ENCODE data around the gene GCHFR. TPM values are rescaled to one million over a fixed set of nuclear protein-coding genes. Genes with fewer than 3 reads are reported as not detected.

Gene GCHFR
- polyA plus RNA-seq (2012; ENCODE audit: missing spikeins): 24.7 TPM

DNA sequence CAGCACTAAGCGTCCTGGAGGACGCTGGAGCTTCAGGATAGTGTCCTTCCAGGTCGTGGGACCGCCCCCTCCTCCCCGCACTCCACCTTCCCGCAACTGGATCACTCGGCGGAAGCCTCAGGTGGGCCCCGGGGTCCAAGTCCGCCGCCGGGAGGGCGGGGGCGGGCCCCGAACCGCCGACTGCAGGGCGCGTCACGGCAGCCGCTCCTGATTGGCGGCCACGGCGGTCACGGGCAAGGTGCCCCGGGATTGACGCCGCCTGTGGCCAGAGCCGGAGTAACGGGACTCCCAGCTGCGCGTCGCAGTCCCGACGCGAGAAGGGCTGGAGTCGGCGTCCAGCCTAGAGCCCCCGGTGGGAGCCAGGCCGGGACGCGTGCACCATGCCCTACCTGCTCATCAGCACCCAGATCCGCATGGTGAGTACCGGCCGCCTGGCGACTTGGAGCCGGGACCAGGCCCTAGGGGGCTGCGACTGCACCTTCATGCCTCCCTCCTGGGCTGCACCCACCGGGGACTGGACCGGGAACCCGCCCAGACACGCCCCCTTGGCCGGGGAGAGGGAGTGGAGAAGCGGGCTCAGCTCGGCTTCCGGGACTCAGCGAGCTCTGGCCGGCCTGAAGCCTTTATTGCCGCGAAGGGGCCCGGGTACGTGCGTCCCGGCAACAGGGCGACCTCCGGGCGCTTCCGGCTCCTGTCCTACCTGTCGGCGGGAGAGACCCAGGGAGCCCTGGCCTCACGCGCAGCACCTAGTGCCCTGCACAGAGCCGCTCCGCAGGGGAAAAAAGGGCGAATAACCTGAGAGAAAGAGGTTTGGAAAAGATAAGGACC lies at the start of gene GCHFR:
Gene GCHFR, plus strand, starts transcription at position 268 of the 828 bp plus-strand sequence. Its CDS starts 113 bp downstream, at position 381.
- DNase-seq (ENCODE audit: insufficient read length) (peak; percentile 78), FAIRE-seq (peak; percentile 78)
- TF ChIP-seq POLR2AphosphoS5 (IDR thresholded peaks at IDR 0.05; ENCODE audit: low read depth, low read length): peak; percentile 55; the same call in 1 of the 2 replicates
- 0 out of 2 replicates have a peak, but pooled peaks have one; percentile 22 for TF ChIP-seq POLR2A (IDR thresholded peaks at IDR 0.05; ENCODE audit: low read depth, low read length)
- no peak for TF ChIP-seq TAF1 (IDR thresholded peaks at IDR 0.05; ENCODE audit: borderline replicate concordance, low read depth, low read length)

DNA sequence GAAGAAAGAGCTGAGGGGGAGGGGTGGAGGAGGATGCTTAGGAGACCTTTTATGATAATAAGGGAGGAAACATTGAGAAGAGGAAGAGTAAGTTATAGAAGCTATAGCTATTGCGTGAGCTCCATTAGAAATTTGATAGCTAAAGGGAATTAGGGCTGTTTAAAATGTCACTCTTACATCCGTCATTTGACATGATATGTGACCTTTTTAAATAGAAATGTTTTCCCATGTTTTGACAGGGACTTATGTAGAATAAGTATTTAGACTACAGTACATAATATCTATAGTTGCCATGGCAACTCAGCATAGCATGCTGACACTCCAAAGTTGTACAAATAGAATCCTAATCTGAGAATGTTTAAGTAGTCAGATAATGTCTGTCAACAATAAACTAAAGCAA lies 49.7 kb upstream of the GCHFR start:
- FAIRE-seq (no peak), DNase-seq (ENCODE audit: insufficient read length) (no peak)
- TF ChIP-seq POLR2AphosphoS5 (IDR thresholded peaks at IDR 0.05; ENCODE audit: low read depth, low read length) (no peak), TAF1 (IDR thresholded peaks at IDR 0.05; ENCODE audit: borderline replicate concordance, low read depth, low read length) (no peak), POLR2A (IDR thresholded peaks at IDR 0.05; ENCODE audit: low read depth, low read length) (no peak)

DNA sequence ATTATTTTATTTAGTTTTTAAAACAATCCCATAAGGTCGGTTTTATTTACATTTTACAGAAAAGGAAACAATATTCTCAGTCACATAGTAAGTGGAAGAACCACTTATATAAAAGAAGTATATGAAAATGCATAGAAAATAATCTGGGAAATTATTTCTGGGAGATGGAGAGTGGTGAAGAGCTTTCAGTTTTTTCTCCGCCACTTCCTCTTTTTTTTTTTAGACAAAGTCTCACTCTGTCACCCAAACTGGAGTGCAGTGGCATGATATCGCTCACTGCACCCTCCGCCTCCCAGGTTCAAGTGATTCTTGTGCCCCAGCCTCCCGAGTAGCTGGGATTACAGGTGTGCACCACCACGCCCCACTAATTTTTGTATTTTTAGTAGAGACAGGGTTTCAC lies 47.7 kb upstream of the GCHFR start:
- TF ChIP-seq POLR2AphosphoS5 (IDR thresholded peaks at IDR 0.05; ENCODE audit: low read depth, low read length) (no peak), POLR2A (IDR thresholded peaks at IDR 0.05; ENCODE audit: low read depth, low read length) (no peak), TAF1 (IDR thresholded peaks at IDR 0.05; ENCODE audit: borderline replicate concordance, low read depth, low read length) (no peak)
- no peak for DNase-seq (ENCODE audit: insufficient read length)
- no peak for FAIRE-seq

DNA sequence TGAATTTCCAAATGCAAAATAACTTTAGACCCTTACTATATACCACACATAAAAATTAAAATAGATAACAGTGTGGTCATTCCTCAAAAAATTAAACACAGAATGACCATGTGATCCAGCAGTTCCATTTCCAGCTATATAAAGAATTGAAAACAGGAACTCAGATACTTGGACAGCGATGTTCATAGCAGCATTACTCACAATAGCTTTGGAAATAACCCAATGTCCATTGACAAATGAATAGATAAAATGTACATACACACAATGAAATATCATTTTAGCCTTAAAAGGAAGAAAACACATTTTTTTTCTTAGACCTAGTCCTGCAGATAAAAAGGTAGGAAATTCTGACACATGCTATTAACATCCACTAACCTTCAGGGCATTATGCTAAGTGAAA lies 42.2 kb upstream of the GCHFR start:
- no peak for DNase-seq (ENCODE audit: insufficient read length)
- no peak for FAIRE-seq
- TF ChIP-seq POLR2AphosphoS5 (IDR thresholded peaks at IDR 0.05; ENCODE audit: low read depth, low read length) (no peak), TAF1 (IDR thresholded peaks at IDR 0.05; ENCODE audit: borderline replicate concordance, low read depth, low read length) (no peak), POLR2A (IDR thresholded peaks at IDR 0.05; ENCODE audit: low read depth, low read length) (no peak)

DNA sequence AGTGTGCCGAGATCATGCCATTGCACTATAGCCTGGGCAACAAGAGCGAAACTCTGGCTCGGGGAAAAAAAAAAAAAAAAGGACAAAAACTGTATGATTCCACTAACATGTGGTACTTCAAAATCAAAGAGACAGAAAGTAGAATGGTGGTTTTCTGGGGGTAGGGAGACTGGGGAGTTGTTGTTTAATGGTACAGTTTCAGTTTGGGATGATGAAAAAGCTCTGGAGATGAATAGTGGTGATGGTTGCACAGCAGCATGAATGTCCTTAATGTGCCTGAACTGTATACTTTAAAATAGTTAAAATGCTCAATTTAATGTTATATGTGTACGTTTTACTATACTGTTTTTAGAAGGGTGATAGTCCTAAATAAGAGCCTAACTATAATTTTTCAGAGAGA lies 41.5 kb upstream of the GCHFR start:
- FAIRE-seq (no peak), DNase-seq (ENCODE audit: insufficient read length) (no peak)
- TF ChIP-seq POLR2AphosphoS5 (IDR thresholded peaks at IDR 0.05; ENCODE audit: low read depth, low read length) (no peak), TAF1 (IDR thresholded peaks at IDR 0.05; ENCODE audit: borderline replicate concordance, low read depth, low read length) (no peak), POLR2A (IDR thresholded peaks at IDR 0.05; ENCODE audit: low read depth, low read length) (no peak)

DNA sequence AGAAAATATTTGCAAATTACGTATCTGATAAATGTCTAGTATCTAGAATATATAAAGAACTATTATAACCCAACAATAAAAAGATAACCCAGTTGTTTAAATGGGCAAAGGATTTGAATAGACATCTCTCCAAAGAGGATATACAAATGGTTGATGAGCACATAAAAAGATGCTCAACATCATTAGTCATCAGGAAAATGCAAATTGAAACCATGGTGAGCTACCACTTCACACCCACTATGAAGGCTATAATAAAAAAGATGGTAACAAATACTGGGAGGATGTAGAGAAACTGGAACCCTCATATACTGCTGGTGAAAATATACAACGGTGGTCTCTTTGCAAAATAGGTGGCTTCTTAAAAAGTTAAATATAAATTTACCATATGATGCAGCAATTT lies 40.9 kb upstream of the GCHFR start:
- FAIRE-seq (no peak), DNase-seq (ENCODE audit: insufficient read length) (no peak)
- TF ChIP-seq TAF1 (IDR thresholded peaks at IDR 0.05; ENCODE audit: borderline replicate concordance, low read depth, low read length) (no peak), POLR2A (IDR thresholded peaks at IDR 0.05; ENCODE audit: low read depth, low read length) (no peak), POLR2AphosphoS5 (IDR thresholded peaks at IDR 0.05; ENCODE audit: low read depth, low read length) (no peak)

DNA sequence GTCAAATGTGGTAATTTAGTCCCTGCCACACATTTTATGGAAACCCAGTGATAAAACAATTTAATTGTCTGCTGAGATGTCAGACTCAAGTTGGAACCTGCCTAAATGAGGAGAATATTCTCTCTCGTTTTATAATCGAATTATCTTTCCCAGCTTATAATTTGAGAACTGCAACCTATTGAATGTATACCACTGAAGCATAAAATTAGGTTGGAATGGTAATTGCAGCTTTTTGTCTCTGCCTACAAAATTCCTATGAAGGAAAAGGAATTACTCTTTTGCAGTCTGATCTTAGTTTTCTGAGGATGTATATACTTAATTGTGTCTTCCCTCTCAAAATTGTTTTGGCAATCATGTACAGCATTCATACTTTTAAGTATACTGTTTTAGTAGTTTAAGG lies 39.9 kb upstream of the GCHFR start:
- DNase-seq (ENCODE audit: insufficient read length) (no peak), FAIRE-seq (no peak)
- TF ChIP-seq POLR2A (IDR thresholded peaks at IDR 0.05; ENCODE audit: low read depth, low read length) (no peak), POLR2AphosphoS5 (IDR thresholded peaks at IDR 0.05; ENCODE audit: low read depth, low read length) (no peak), TAF1 (IDR thresholded peaks at IDR 0.05; ENCODE audit: borderline replicate concordance, low read depth, low read length) (no peak)

DNA sequence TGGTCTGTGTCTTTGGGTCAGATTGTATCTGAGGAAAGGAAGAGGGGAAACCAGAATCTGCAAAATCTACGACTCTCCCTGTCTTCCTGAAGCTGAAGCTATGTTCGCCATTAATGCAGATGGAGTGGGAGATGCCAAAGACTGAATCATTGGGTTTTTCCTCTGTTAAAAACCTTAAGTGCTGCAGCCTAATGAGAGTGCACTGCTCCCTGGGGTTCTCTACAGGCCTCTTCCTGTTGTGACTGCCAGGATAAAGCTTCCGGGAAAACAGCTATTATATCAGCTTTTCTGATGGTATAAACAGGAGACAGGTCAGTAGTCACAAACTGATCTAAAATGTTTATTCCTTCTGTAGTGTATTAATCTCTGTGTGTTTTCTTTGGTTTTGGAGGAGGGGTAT lies 32.8 kb upstream of the GCHFR start:
- no peak for TF ChIP-seq POLR2AphosphoS5 (IDR thresholded peaks at IDR 0.05; ENCODE audit: low read depth, low read length)
- DNase-seq (ENCODE audit: insufficient read length) (no peak), FAIRE-seq (no peak)

DNA sequence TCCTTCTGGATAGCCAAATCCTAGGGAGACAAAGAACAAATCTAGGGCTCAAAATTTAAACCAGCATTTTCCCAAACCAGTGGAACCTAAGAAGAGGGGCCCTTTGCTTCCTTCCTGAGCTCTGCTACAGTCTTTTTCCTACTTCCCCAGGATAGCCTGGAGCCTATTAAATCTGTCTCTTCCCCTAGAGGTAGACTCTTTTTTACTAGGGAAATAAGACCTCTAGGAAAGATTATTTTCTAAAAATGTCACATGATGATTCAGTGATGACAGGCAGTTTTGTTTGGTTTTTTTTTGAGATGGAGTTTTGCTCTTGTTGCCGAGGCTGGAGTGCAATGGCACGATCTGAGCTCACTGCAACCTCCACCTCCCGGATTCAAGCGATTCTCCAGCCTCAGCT lies 27.3 kb upstream of the GCHFR start:
- DNase-seq (ENCODE audit: insufficient read length) (no peak), FAIRE-seq (no peak)
- TF ChIP-seq POLR2A (IDR thresholded peaks at IDR 0.05; ENCODE audit: low read depth, low read length) (no peak), TAF1 (IDR thresholded peaks at IDR 0.05; ENCODE audit: borderline replicate concordance, low read depth, low read length) (no peak), POLR2AphosphoS5 (IDR thresholded peaks at IDR 0.05; ENCODE audit: low read depth, low read length) (no peak)

DNA sequence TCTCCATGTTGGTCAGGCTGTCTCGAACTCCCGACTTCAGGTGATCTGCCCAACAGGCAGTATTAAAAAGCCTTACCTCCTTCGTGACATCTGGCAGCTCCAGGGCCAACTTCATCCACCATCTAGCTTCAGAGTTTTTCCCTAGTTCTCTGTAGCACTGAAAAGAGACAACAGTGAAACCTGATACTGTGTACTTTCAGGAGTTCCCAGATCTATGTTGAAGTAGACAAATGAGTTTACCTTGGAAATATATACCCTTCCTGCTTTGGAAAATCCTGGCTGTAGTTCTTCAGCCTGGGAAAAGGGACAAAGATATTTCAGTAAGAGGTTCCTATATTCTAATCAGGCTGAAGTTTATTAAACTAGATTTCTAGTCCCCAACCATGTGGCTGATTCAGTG lies 26.8 kb upstream of the GCHFR start:
- no peak for DNase-seq (ENCODE audit: insufficient read length)
- no peak for FAIRE-seq
- TF ChIP-seq POLR2A (IDR thresholded peaks at IDR 0.05; ENCODE audit: low read depth, low read length): no peak
- TF ChIP-seq TAF1 (IDR thresholded peaks at IDR 0.05; ENCODE audit: borderline replicate concordance, low read depth, low read length): no peak
- no peak for TF ChIP-seq POLR2AphosphoS5 (IDR thresholded peaks at IDR 0.05; ENCODE audit: low read depth, low read length)

DNA sequence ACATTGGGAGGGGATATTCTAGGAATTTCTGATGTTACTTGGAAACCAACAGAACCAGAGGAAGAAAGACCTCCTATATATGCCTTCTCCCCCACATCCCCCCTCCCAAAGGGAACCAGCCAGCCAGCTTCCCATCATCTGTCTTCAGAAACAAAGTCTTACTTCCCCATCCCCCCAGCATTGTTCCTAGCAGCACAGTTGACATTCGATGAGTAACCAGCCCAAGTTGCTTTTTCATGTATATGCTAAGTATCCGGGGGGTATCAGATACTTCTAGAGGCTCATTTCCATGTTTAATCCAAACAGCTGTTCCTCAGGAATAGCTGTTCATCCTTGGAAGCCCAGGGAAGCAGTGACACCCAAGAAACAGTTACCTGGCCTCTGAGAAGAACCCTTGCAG lies 24.8 kb upstream of the GCHFR start:
- DNase-seq (ENCODE audit: insufficient read length) (no peak), FAIRE-seq (no peak)
- TF ChIP-seq POLR2AphosphoS5 (IDR thresholded peaks at IDR 0.05; ENCODE audit: low read depth, low read length): no peak
- no peak for TF ChIP-seq TAF1 (IDR thresholded peaks at IDR 0.05; ENCODE audit: borderline replicate concordance, low read depth, low read length)
- TF ChIP-seq POLR2A (IDR thresholded peaks at IDR 0.05; ENCODE audit: low read depth, low read length): no peak

DNA sequence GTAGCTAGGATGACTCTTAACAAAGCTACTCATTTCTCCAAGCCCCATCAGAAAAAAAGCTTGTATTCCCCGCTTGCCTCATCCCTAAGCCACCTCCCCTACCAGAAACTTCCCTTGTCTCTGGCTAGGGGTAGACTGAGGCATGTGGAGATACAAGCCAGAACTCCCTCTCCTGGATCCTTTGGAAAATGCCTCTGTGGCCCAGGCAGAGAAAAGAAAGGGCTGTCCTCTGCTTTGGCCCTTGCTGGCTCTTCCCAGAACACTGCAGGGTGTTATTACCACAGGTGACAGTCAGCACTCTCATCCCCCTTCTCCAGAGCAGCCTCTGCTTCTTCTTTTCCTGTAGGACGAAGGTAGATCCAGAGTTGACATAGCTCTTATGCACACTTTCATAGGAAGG lies 24.0 kb upstream of the GCHFR start:
- TF ChIP-seq POLR2AphosphoS5 (IDR thresholded peaks at IDR 0.05; ENCODE audit: low read depth, low read length): no peak
- TF ChIP-seq TAF1 (IDR thresholded peaks at IDR 0.05; ENCODE audit: borderline replicate concordance, low read depth, low read length): no peak
- no peak for TF ChIP-seq POLR2A (IDR thresholded peaks at IDR 0.05; ENCODE audit: low read depth, low read length)
- FAIRE-seq: no peak
- no peak for DNase-seq (ENCODE audit: insufficient read length)

Data from GM12892 (cell line).